ENCODE data around the gene MAB21L2. TPM values are rescaled to one million over a fixed set of nuclear protein-coding genes. Genes with fewer than 3 reads are reported as not detected.
"Not testable (repeated sequence)": the region's sequence is repeated elsewhere in the genome, so short reads cannot be mapped to it uniquely, and the experiment has no call there.

The MAB21L2 gene
- total and polyA plus RNA-seq, 7 experiments from 2014 or later, result not detected

GRCh38 chr4:150564967-150565366 lies 17.0 kb upstream of the MAB21L2 start:
- H3K27me3 Mint-ChIP-seq, POLR2A ChIA-PET: not testable (repeated sequence)

GRCh38 chr4:150567070-150567469 lies 14.9 kb upstream of the MAB21L2 start:
- no peak for DNase-seq
- H3K27me3 Mint-ChIP-seq, result no peaks in the 10 kb centered on the region
- CTCF ChIA-PET, result no interaction called here
- H3K36me3 Mint-ChIP-seq, result peaks cover 8 to 55% (median 31%) of the 10 kb centered on the region in 5 donors
- no peaks in the 10 kb centered on the region for H3K4me1 ChIP-seq (ENCODE audit: control insufficient read depth in 2 of 2, insufficient read depth in 2 of 2, low read length in 2 of 2)
- H3K27ac ChIP-seq (ENCODE audit: low read depth, low read length), result no peak overlapping the region
- no peaks in the 10 kb centered on the region for H3K27me3 ChIP-seq (ENCODE audit: control insufficient read depth in 2 of 2, insufficient read depth in 2 of 2, low read length in 2 of 2)
- no peaks in the 10 kb centered on the region for H3K9me3 ChIP-seq (ENCODE audit: control insufficient read depth in 2 of 3, low read length in 3 of 3)
- H3K4me3 Mint-ChIP-seq, result no peak overlapping the region
- H3K9me3 Mint-ChIP-seq, result peaks cover 0 to 12% (median 4%) of the 10 kb centered on the region in 11 donors
- H3K36me3 ChIP-seq (ENCODE audit: control insufficient read depth in 2 of 3, insufficient read depth in 3 of 3, low read length in 3 of 3), result no peaks in the 10 kb centered on the region
- no peak for ATAC-seq
- H3K4me3 ChIP-seq (ENCODE audit: low read length), result no peak overlapping the region
- POLR2A ChIA-PET, result no interaction called here
- intact Hi-C loops (cut with micrococcal nuclease), result no loop called here
- peaks cover 0 to 2% (median 0%) of the 10 kb centered on the region in 7 donors for H3K4me1 Mint-ChIP-seq
- no peak overlapping the region for H3K27ac Mint-ChIP-seq

More at GRCh38 chr4:150564967-150565366, 17.0 kb upstream of the MAB21L2 start:
- H3K27ac ChIP-seq (ENCODE audit: low read depth, low read length); CTCF ChIA-PET; H3K4me1 ChIP-seq (ENCODE audit: control insufficient read depth in 2 of 2, insufficient read depth in 2 of 2, low read length in 2 of 2); H3K4me3 ChIP-seq (ENCODE audit: low read length); H3K36me3 ChIP-seq (ENCODE audit: control insufficient read depth in 2 of 3, insufficient read depth in 3 of 3, low read length in 3 of 3); H3K9me3 ChIP-seq (ENCODE audit: control insufficient read depth in 2 of 3, low read length in 3 of 3); H3K4me3 Mint-ChIP-seq; H3K4me1 Mint-ChIP-seq; intact Hi-C loops (cut with micrococcal nuclease); ATAC-seq; H3K27me3 ChIP-seq (ENCODE audit: control insufficient read depth in 2 of 2, insufficient read depth in 2 of 2, low read length in 2 of 2); DNase-seq; H3K27ac Mint-ChIP-seq: not testable (repeated sequence)
- peaks cover 0 to 12% (median 4%) of the 10 kb centered on the region in 11 donors for H3K9me3 Mint-ChIP-seq
- peaks cover 8 to 65% (median 31%) of the 10 kb centered on the region in 5 donors for H3K36me3 Mint-ChIP-seq

GRCh38 chr4:150569384-150569987 lies 12.5 kb upstream of the MAB21L2 start:
- Histone ChIP-seq H3K9me3 (ENCODE audit: control insufficient read depth in 2 of 3, low read length in 3 of 3) (no peaks in the 10 kb centered on the region), H3K4me3 (ENCODE audit: low read length) (no peak overlapping the region), H3K27ac (ENCODE audit: low read depth, low read length) (no peak overlapping the region), H3K4me1 (ENCODE audit: control insufficient read depth in 2 of 2, insufficient read depth in 2 of 2, low read length in 2 of 2) (no peaks in the 10 kb centered on the region), H3K27me3 (ENCODE audit: control insufficient read depth in 2 of 2, insufficient read depth in 2 of 2, low read length in 2 of 2) (no peaks in the 10 kb centered on the region), H3K36me3 (ENCODE audit: control insufficient read depth in 2 of 3, insufficient read depth in 3 of 3, low read length in 3 of 3) (no peaks in the 10 kb centered on the region)
- no peak overlapping the region for H3K27ac Mint-ChIP-seq
- H3K4me3 Mint-ChIP-seq, result no peak overlapping the region
- H3K36me3 Mint-ChIP-seq, result peaks cover 8 to 35% (median 23%) of the 10 kb centered on the region in 5 donors
- no peaks in the 10 kb centered on the region for H3K27me3 Mint-ChIP-seq
- intact Hi-C loops (cut with micrococcal nuclease), result no loop called here
- H3K4me1 Mint-ChIP-seq, result peaks cover 0 to 10% (median 0%) of the 10 kb centered on the region in 7 donors
- ChIA-PET CTCF (no interaction called here), POLR2A (no interaction called here)
- no peak for DNase-seq
- peaks cover 0 to 7% (median 4%) of the 10 kb centered on the region in 11 donors for H3K9me3 Mint-ChIP-seq
- ATAC-seq, result no peak

GRCh38 chr4:150569998-150570535 lies 11.9 kb upstream of the MAB21L2 start:
- Mint-ChIP-seq H3K4me1 (peaks cover 0 to 14% (median 3%) of the 10 kb centered on the region in 7 donors), H3K27me3 (no peaks in the 10 kb centered on the region), H3K9me3 (peaks cover 0 to 2% (median under 1%) of the 10 kb centered on the region in 11 donors), H3K36me3 (peaks cover 5 to 33% (median 18%) of the 10 kb centered on the region in 5 donors), H3K27ac (no peak overlapping the region), H3K4me3 (no peak overlapping the region)
- Histone ChIP-seq H3K4me1 (ENCODE audit: control insufficient read depth in 2 of 2, insufficient read depth in 2 of 2, low read length in 2 of 2) (no peaks in the 10 kb centered on the region), H3K27ac (ENCODE audit: low read depth, low read length) (no peak overlapping the region), H3K9me3 (ENCODE audit: control insufficient read depth in 2 of 3, low read length in 3 of 3) (no peaks in the 10 kb centered on the region), H3K4me3 (ENCODE audit: low read length) (no peak overlapping the region), H3K36me3 (ENCODE audit: control insufficient read depth in 2 of 3, insufficient read depth in 3 of 3, low read length in 3 of 3) (no peaks in the 10 kb centered on the region), H3K27me3 (ENCODE audit: control insufficient read depth in 2 of 2, insufficient read depth in 2 of 2, low read length in 2 of 2) (no peaks in the 10 kb centered on the region)
- ChIA-PET CTCF (no interaction called here), POLR2A (no interaction called here)
- DNase-seq (no peak), ATAC-seq (no peak)
- intact Hi-C loops (cut with micrococcal nuclease), result no loop called here

- Histone ChIP-seq H3K4me3 (ENCODE audit: low read length) (no peak overlapping the region), H3K9me3 (ENCODE audit: control insufficient read depth in 2 of 3, low read length in 3 of 3) (no peaks in the 10 kb centered on the region), H3K27ac (ENCODE audit: low read depth, low read length) (no peak overlapping the region), H3K27me3 (ENCODE audit: control insufficient read depth in 2 of 2, insufficient read depth in 2 of 2, low read length in 2 of 2) (no peaks in the 10 kb centered on the region), H3K4me1 (ENCODE audit: control insufficient read depth in 2 of 2, insufficient read depth in 2 of 2, low read length in 2 of 2) (no peaks in the 10 kb centered on the region), H3K36me3 (ENCODE audit: control insufficient read depth in 2 of 3, insufficient read depth in 3 of 3, low read length in 3 of 3) (no peaks in the 10 kb centered on the region)
- Mint-ChIP-seq H3K36me3 (peaks cover 3 to 30% (median 17%) of the 10 kb centered on the region in 5 donors), H3K27me3 (no peaks in the 10 kb centered on the region), H3K9me3 (peaks cover 0 to 2% (median 0%) of the 10 kb centered on the region in 11 donors), H3K4me3 (no peak overlapping the region), H3K27ac (no peak overlapping the region), H3K4me1 (peaks cover 0 to 14% (median 3%) of the 10 kb centered on the region in 7 donors)
- ATAC-seq, result no peak
- intact Hi-C loops (cut with micrococcal nuclease), result no loop called here
- ChIA-PET POLR2A (no interaction called here), CTCF (no interaction called here)
- no peak for DNase-seq
Measured at GRCh38 chr4:150570862-150571261, 11.1 kb upstream of the MAB21L2 start.

- intact Hi-C loops (cut with micrococcal nuclease), result no loop called here
- Histone ChIP-seq H3K27me3 (ENCODE audit: control insufficient read depth in 2 of 2, insufficient read depth in 2 of 2, low read length in 2 of 2) (no peaks in the 10 kb centered on the region), H3K27ac (ENCODE audit: low read depth, low read length) (no peak overlapping the region), H3K36me3 (ENCODE audit: control insufficient read depth in 2 of 3, insufficient read depth in 3 of 3, low read length in 3 of 3) (no peaks in the 10 kb centered on the region), H3K4me1 (ENCODE audit: control insufficient read depth in 2 of 2, insufficient read depth in 2 of 2, low read length in 2 of 2) (no peaks in the 10 kb centered on the region), H3K4me3 (ENCODE audit: low read length) (no peak overlapping the region), H3K9me3 (ENCODE audit: control insufficient read depth in 2 of 3, low read length in 3 of 3) (no peaks in the 10 kb centered on the region)
- H3K9me3 Mint-ChIP-seq, result no peaks in the 10 kb centered on the region
- peaks cover 0 to 14% (median 3%) of the 10 kb centered on the region in 7 donors for H3K4me1 Mint-ChIP-seq
- no peaks in the 10 kb centered on the region for H3K27me3 Mint-ChIP-seq
- POLR2A ChIA-PET, result no interaction called here
- peaks cover 3 to 19% (median 7%) of the 10 kb centered on the region in 5 donors for H3K36me3 Mint-ChIP-seq
- peak; percentile 46 for ATAC-seq
- DNase-seq, result no peak
- CTCF ChIA-PET, result no interaction called here
- H3K4me3 Mint-ChIP-seq, result peak overlapping the region in 1 of 10 donors; percentile 25
- no peak overlapping the region for H3K27ac Mint-ChIP-seq
Measured at GRCh38 chr4:150572704-150573504, 9.0 kb upstream of the MAB21L2 start.
